H1 (cell line): ENCODE data around the gene EHD2. TPM values are rescaled to one million over a fixed set of nuclear protein-coding genes. Genes with fewer than 3 reads are reported as not detected.

Source experiments
- CTCF ChIA-PET: fragments of 300-600 bp; sonication (Branson Sonifier 250); formaldehyde crosslinking; loops from one replicate; lab custom pipeline; 2021; ENCODE audit not compliant: partially characterized antibody; lab: Charles Lee
- POLR2A ChIA-PET: fragments of 300-600 bp; sonication (Branson Sonifier 250); formaldehyde crosslinking; loops from one replicate; lab custom pipeline; 2021; ENCODE audit warnings: inconsistent platforms; ENCODE audit not compliant: partially characterized antibody; lab: Charles Lee
- DNase-seq, 2 experiments: peaks; one replicate each; pipeline versions ENCODE4 v3.0.0 to v3.0.0-alpha.2; 2010 to 2022; ENCODE audit warnings: low spot score in 2 of 2, low read depth in 1 of 2, mixed read lengths in 1 of 2
- FAIRE-seq: peaks from 2 replicates; lab custom pipeline; 2011; peaks lifted over from hg19 to GRCh38; lab: Jason Lieb, UNC
- H2AFZ ChIP-seq: 2 replicates; pipeline ENCODE4 v1.8.1; 2012; ENCODE audit warnings: low read length, inconsistent platforms
- H2AK5ac ChIP-seq: 2 replicates; pipeline ENCODE4 v1.6.1; 2013; ENCODE audit warnings: low read depth, low read length
- H2BK120ac ChIP-seq: replicated peaks from 2 replicates; pipeline ENCODE3; 2013; ENCODE audit warnings: low read depth, low read length, inconsistent platforms
- H2BK12ac ChIP-seq: 2 replicates; pipeline ENCODE4 v1.6.1; 2013; ENCODE audit warnings: low read depth, low read length
- H2BK15ac ChIP-seq: 2 replicates; pipeline ENCODE4 v1.6.1; 2013; ENCODE audit warnings: low read length
- H2BK20ac ChIP-seq: 2 replicates; pipeline ENCODE4 v1.6.1; 2013; ENCODE audit warnings: low read length
- H2BK5ac ChIP-seq: 2 replicates; pipeline ENCODE4 v1.6.1; 2013; ENCODE audit warnings: low read depth, low read length
- H3K14ac ChIP-seq: 2 replicates; pipeline ENCODE4 v1.6.1; 2013; ENCODE audit warnings: inconsistent platforms; ENCODE audit not compliant: insufficient read length
- H3K18ac ChIP-seq: 2 replicates; pipeline ENCODE4 v1.6.1; 2013; ENCODE audit warnings: low read length; ENCODE audit errors: extremely low read depth
- H3K23ac ChIP-seq: 2 replicates; pipeline ENCODE4 v1.6.1; 2013; ENCODE audit warnings: inconsistent platforms; ENCODE audit not compliant: insufficient read length
- H3K23me2 ChIP-seq: 2 replicates; pipeline ENCODE4 v1.6.1; 2013; ENCODE audit warnings: low read depth, low read length
- H3K27ac ChIP-seq: 2 replicates; pipeline ENCODE4 v1.6.1; 2011; ENCODE audit warnings: low read depth, low read length, inconsistent platforms
- H3K27me3 ChIP-seq, 4 experiments: replicated peaks in 1 of 4; 1 replicate in 1 of 4; 2 replicates in 3 of 4; pipeline versions ENCODE4 v1.6.1 to v1.8.1; 2011 to 2013; ENCODE audit warnings: low read length in 3 of 4, mild to moderate bottlenecking in 3 of 4, inconsistent platforms in 2 of 4, mixed read lengths in 2 of 4, moderate library complexity in 1 of 4; ENCODE audit not compliant: control insufficient read depth in 3 of 4, insufficient read depth in 3 of 4; ENCODE audit errors: extremely low read depth in 1 of 4
- H3K36me3 ChIP-seq, 4 experiments: 2 replicates each; pipeline versions ENCODE4 v1.6.1 to v1.8.1; 2011 to 2013; ENCODE audit warnings: mild to moderate bottlenecking in 4 of 4, low read length in 3 of 4, moderate library complexity in 2 of 4, control low read depth in 1 of 4, inconsistent platforms in 1 of 4; ENCODE audit not compliant: insufficient read depth in 4 of 4, control insufficient read depth in 2 of 4
- H3K4ac ChIP-seq: replicated peaks from 2 replicates; pipeline ENCODE3; 2013; ENCODE audit warnings: low read length, low read depth, mixed read lengths, inconsistent platforms; ENCODE audit not compliant: insufficient read length
- H3K4me1 ChIP-seq, 4 experiments: replicated peaks in 1 of 4; 1 replicate in 1 of 4; 2 replicates in 3 of 4; pipeline versions ENCODE4 v1.6.1 to v1.8.1; 2011 to 2013; ENCODE audit warnings: low read length in 3 of 4, inconsistent platforms in 2 of 4, mixed read lengths in 1 of 4; ENCODE audit not compliant: insufficient read depth in 4 of 4, control insufficient read depth in 3 of 4
- H3K4me2 ChIP-seq, 2 experiments: 2 replicates each; pipeline versions ENCODE4 v1.6.1 to v1.8.1; 2011 to 2013; ENCODE audit warnings: low read depth in 2 of 2, low read length in 2 of 2, control low read depth in 1 of 2, inconsistent platforms in 1 of 2, mild to moderate bottlenecking in 1 of 2; ENCODE audit not compliant: insufficient read depth in 1 of 2
- H3K4me3 ChIP-seq, 4 experiments: fragments of 200-600, 300-600 bp in 1 of 4; sonication (generic), shearing (Covaris generic), sonication (Bioruptor Twin) in 1 of 4; 2 replicates each; pipeline versions ENCODE4 v1.5.1 to v1.8.1; 2011 to 2016; ENCODE audit warnings: low read length in 4 of 4, low read depth in 3 of 4, control low read depth in 2 of 4, inconsistent platforms in 2 of 4, mild to moderate bottlenecking in 2 of 4, mixed read lengths in 1 of 4, moderate library complexity in 1 of 4; ENCODE audit not compliant: insufficient read depth in 2 of 4; ENCODE audit errors: extremely low read depth in 1 of 4
- H3K56ac ChIP-seq: replicated peaks from 2 replicates; pipeline ENCODE3; 2013; ENCODE audit warnings: low read depth, mild to moderate bottlenecking, mixed read lengths, low read length, inconsistent platforms; ENCODE audit not compliant: insufficient read length
- H3K79me1 ChIP-seq: 2 replicates; pipeline ENCODE4 v1.6.1; 2013; ENCODE audit warnings: low read depth, low read length, control low read depth
- H3K79me2 ChIP-seq, 2 experiments: 2 replicates each; pipeline versions ENCODE4 v1.6.1 to v1.8.1; 2012 to 2013; ENCODE audit warnings: low read length in 2 of 2, mild to moderate bottlenecking in 2 of 2, inconsistent platforms in 1 of 2; ENCODE audit not compliant: insufficient read depth in 2 of 2, control insufficient read depth in 1 of 2
- H3K9ac ChIP-seq, 4 experiments: replicated peaks in 1 of 4; 1 replicate in 1 of 4; 2 replicates in 3 of 4; pipeline versions ENCODE4 v1.6.1 to v1.8.1; 2011 to 2013; ENCODE audit warnings: low read depth in 3 of 4, low read length in 3 of 4, control low read depth in 2 of 4, mild to moderate bottlenecking in 2 of 4, moderate library complexity in 2 of 4, inconsistent platforms in 1 of 4; ENCODE audit errors: extremely low read depth in 1 of 4
- H3K9me3 ChIP-seq, 2 experiments: 2 replicates each; pipeline versions ENCODE4 v1.6.1 to v1.8.1; 2012 to 2013; ENCODE audit warnings: mild to moderate bottlenecking in 2 of 2, moderate library complexity in 2 of 2, control low read depth in 1 of 2, inconsistent platforms in 1 of 2, low read depth in 1 of 2, low read length in 1 of 2, mixed read lengths in 1 of 2; ENCODE audit not compliant: insufficient read depth in 2 of 2
- H4K20me1 ChIP-seq, 2 experiments: replicated peaks in 1 of 2; 2 replicates each; pipeline versions ENCODE3 to v1.8.1; 2011 to 2013; ENCODE audit warnings: inconsistent platforms in 2 of 2, low read length in 2 of 2, mild to moderate bottlenecking in 1 of 2; ENCODE audit not compliant: insufficient read depth in 2 of 2, control insufficient read depth in 1 of 2
- H4K5ac ChIP-seq: 2 replicates; pipeline ENCODE4 v1.6.1; 2013; ENCODE audit warnings: low read length, low read depth, mixed read lengths, inconsistent platforms; ENCODE audit not compliant: insufficient read length
- H4K8ac ChIP-seq: 2 replicates; pipeline ENCODE4 v1.8.0; 2013; ENCODE audit warnings: mild to moderate bottlenecking, moderate library complexity, low read length, inconsistent platforms; ENCODE audit not compliant: insufficient read depth; ENCODE audit errors: extremely low read depth
- H4K91ac ChIP-seq: replicated peaks from 2 replicates; pipeline ENCODE3; 2013; ENCODE audit warnings: low read length, mixed read lengths, inconsistent platforms; ENCODE audit not compliant: insufficient read length
- ATF3 ChIP-seq: IDR thresholded peaks from 2 replicates; pipeline ENCODE4 v1.6.1; 2011; ENCODE audit warnings: low read depth, mild to moderate bottlenecking, low read length; ENCODE audit not compliant: insufficient read depth
- CBX8 ChIP-seq: fragments of 300-800, 300-1000 bp; sonication (generic); IDR thresholded peaks from 2 replicates; pipeline ENCODE4 v1.7.1; 2016; ENCODE audit warnings: low read depth, low read length, borderline replicate concordance
- CEBPB ChIP-seq: IDR thresholded peaks from 2 replicates; pipeline ENCODE4 v1.6.1; 2012; ENCODE audit warnings: low read depth, low read length
- KDM1A ChIP-seq: fragments of 200-600, 300-600 bp; sonication (generic); IDR thresholded peaks from 2 replicates; pipeline ENCODE4 v1.7.1; 2016; ENCODE audit warnings: mild to moderate bottlenecking, low read length, borderline replicate concordance
- NANOG ChIP-seq: IDR thresholded peaks from 2 replicates; pipeline ENCODE4 v1.6.1; 2011; ENCODE audit warnings: low read length, low read depth, mild to moderate bottlenecking, inconsistent platforms; ENCODE audit not compliant: insufficient read depth, poor library complexity, severe bottlenecking
- PHF8 ChIP-seq: fragments of 200-600 bp; sonication (generic); conservative IDR thresholded peaks from 2 replicates; pipeline ENCODE4 v1.7.1; 2012; ENCODE audit warnings: low read depth, mild to moderate bottlenecking, inconsistent platforms, low read length, moderate library complexity
- POLR2AphosphoS5 ChIP-seq: IDR thresholded peaks from 2 replicates; pipeline ENCODE4 v1.6.1; 2011; ENCODE audit warnings: low read depth, low read length
- RNF2 ChIP-seq: fragments of 200-900, 300-1000 bp; sonication (generic); IDR thresholded peaks from 2 replicates; pipeline ENCODE4 v1.7.1; 2016; ENCODE audit warnings: borderline replicate concordance, low read depth, mild to moderate bottlenecking, antibody characterized with exemption, low read length; ENCODE audit not compliant: poor library complexity, severe bottlenecking; ENCODE audit errors: missing control alignments
- WGBS, 2 experiments: shearing (Covaris generic) in 1 of 2; methylation state at CpG; one replicate each; pipeline versions ENCODE4 v1.1.6 to v1.1.7; 2013 to 2015; ENCODE audit warnings: low lambda C conversion rate in 2 of 2, mixed read lengths in 2 of 2, inconsistent platforms in 1 of 2, low coverage in 1 of 2, missing lambda C conversion rate in 1 of 2; ENCODE audit not compliant: insufficient replicate concordance in 2 of 2, insufficient coverage in 1 of 2, insufficient read length in 1 of 2; ENCODE audit errors: extremely low coverage in 1 of 2, missing lambda C conversion rate in 1 of 2; 5-methylcytosine and 5-hydroxymethylcytosine counted together
- polyA plus RNA-seq, 7 experiments: library from polyadenylated mRNA; depleted of rRNA in 3 of 7; stranded (reverse) in 5 of 7; unstranded in 2 of 7; fragments of >200 nt in 5 of 7; fragments of 200-250 nt in 2 of 7; gene quantifications; 1 replicate in 5 of 7; 2 replicates in 1 of 7; 4 replicates in 1 of 7; pipeline versions ENCODE4 v1.2.1 to v1.2.3, GENCODE V29; 2011 to 2013; ENCODE audit warnings: missing spikeins in 2 of 7, mixed read lengths in 2 of 7
- total RNA-seq: library from RNA; stranded (reverse); fragmentation: NEBNext Ultra II Directional; extraction: Animal tissue kit (Norgen Biotek cat#: 25700); gene quantifications from 2 replicates; pipeline ENCODE4 v1.2.1, GENCODE V29; 2021

The EHD2 gene
- total and polyA plus RNA-seq, 2 of the 8 experiments (the other 6 are each of a cell fraction or from before 2014, with no cell fraction given) = 4.5 to 14.3 TPM

- Histone ChIP-seq H3K4me1 (peaks cover 0 to 6% (median 3%) of the 10 kb centered on the region in 4 experiments; a peak in 5 of 7 replicates), H3K14ac (no peak overlapping the region), H3K18ac (no peak overlapping the region; the same call in 1 of the 2 replicates), H3K9me3 (no peaks in the 10 kb centered on the region), H3K23me2 (peaks cover 9% of the 10 kb centered on the region; the same call in 1 of the 2 replicates), H2BK15ac (0 out of 2 replicates have a peak overlapping the region, but pooled peaks have one; percentile 46), H3K23ac (no peak overlapping the region), H3K9ac (no peak overlapping the region), H3K4me3 (no peak overlapping the region), H3K56ac (no peak overlapping the region), H2BK12ac (0 out of 2 replicates have a peak overlapping the region, but pooled peaks have one; percentile 27), H3K4ac (no peak overlapping the region), H2BK120ac (no peak overlapping the region), H3K36me3 (no peaks in the 10 kb centered on the region; a peak in 1 of 8 replicates), H3K79me1 (no peaks in the 10 kb centered on the region), H3K27me3 (no peaks in the 10 kb centered on the region), H2BK5ac (no peak overlapping the region), H3K4me2 (no peak overlapping the region), H4K91ac (no peak overlapping the region), H3K79me2 (no peaks in the 10 kb centered on the region), H2AFZ (no peak overlapping the region), H3K27ac (no peak overlapping the region), H2AK5ac (no peak overlapping the region; the same call in 1 of the 2 replicates), H4K8ac (no peak overlapping the region; the same call in 1 of the 2 replicates), H4K5ac (no peak overlapping the region), H4K20me1 (no peaks in the 10 kb centered on the region), H2BK20ac (no peak overlapping the region)
- DNase-seq = no peak
- TF ChIP-seq CEBPB (no peak), NANOG (no peak), KDM1A (no peak), POLR2AphosphoS5 (no peak), RNF2 (no peak), ATF3 (no peak), CBX8 (no peak), PHF8 (no peak)
- no peak for FAIRE-seq
- ChIA-PET CTCF (interaction anchor here (0.6 to 6.3 kb wide), 25 partner anchors 9 to 353 kb away, joined by 3 to 150 read pairs (median 7); partner anchors contain the start of genes EHD2, NOP53 and SELENOW), POLR2A (interaction anchor here (1.0 to 7.2 kb wide), 8 partner anchors 9 to 318 kb away, joined by 3 to 46 read pairs (median 7); partner anchors contain the start of genes NOP53 and SELENOW)
- WGBS, 2 experiments = 84% methylated on average over 7 of the region's 7 CpGs; no CpG with 5 or more reads in 1 of the 2 experiments
These were observed 53.1 kb downstream of the EHD2 start for GRCh38 chr19:47766359-47766620.
